Astrocyte of the cerebellum (primary cell): ENCODE results near the gene SPTBN1.

Experiments used
- DNase-seq: peaks from one replicate; pipeline ENCODE4 v3.0.0-alpha.2; 2011; ENCODE audit warnings: low read depth
- H3K4me3 ChIP-seq: 2 replicates; pipeline ENCODE4 v1.5.1; 2011; ENCODE audit warnings: mild to moderate bottlenecking, low read depth, low read length, moderate library complexity
- in situ Hi-C: cut with HindIII; loops from 2 replicates; pipeline ENCODE4 v1.10.0; 2017; ENCODE audit warnings: low sequenced_read_pairs
- TF ChIP-seq, protein P1 (sequence below): IDR thresholded peaks from 2 replicates; pipeline ENCODE4 v1.5.1; 2012; ENCODE audit warnings: low read length, low read depth, moderate library complexity, mild to moderate bottlenecking; ENCODE audit errors: missing control alignments

The SPTBN1 gene

GRCh38 chr2:54667726-54668650 is 211.9 kb downstream of the SPTBN1 start:
- in situ Hi-C loops: no loop called here
- H3K4me3 ChIP-seq: no peak overlapping the region
- TF ChIP-seq, protein P1, sequence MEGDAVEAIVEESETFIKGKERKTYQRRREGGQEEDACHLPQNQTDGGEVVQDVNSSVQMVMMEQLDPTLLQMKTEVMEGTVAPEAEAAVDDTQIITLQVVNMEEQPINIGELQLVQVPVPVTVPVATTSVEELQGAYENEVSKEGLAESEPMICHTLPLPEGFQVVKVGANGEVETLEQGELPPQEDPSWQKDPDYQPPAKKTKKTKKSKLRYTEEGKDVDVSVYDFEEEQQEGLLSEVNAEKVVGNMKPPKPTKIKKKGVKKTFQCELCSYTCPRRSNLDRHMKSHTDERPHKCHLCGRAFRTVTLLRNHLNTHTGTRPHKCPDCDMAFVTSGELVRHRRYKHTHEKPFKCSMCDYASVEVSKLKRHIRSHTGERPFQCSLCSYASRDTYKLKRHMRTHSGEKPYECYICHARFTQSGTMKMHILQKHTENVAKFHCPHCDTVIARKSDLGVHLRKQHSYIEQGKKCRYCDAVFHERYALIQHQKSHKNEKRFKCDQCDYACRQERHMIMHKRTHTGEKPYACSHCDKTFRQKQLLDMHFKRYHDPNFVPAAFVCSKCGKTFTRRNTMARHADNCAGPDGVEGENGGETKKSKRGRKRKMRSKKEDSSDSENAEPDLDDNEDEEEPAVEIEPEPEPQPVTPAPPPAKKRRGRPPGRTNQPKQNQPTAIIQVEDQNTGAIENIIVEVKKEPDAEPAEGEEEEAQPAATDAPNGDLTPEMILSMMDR: no peak
- DNase-seq: no peak

DNA sequence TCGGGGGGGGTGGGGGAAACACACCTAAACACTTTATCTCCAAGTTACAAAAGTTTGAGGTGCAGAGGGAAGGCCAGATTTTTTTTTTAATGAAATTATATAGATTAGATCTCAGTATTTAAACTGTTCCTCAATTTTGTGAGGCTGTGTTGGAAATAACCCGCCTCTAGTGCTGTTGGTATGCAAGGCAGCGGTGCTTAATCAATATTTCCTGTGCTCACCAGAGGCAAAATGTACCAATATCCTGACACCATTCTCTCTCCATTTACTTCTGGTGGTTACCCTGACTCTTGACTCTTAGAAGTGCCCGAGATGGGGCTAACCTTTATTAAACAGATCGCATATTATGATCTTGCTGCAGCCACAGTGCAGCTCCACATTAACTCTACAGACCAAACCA is 212.6 kb downstream of the SPTBN1 start:
- H3K4me3 ChIP-seq: no peak overlapping the region
- in situ Hi-C loops: no loop called here
- TF ChIP-seq, protein P1: no peak
- DNase-seq: no peak

DNA sequence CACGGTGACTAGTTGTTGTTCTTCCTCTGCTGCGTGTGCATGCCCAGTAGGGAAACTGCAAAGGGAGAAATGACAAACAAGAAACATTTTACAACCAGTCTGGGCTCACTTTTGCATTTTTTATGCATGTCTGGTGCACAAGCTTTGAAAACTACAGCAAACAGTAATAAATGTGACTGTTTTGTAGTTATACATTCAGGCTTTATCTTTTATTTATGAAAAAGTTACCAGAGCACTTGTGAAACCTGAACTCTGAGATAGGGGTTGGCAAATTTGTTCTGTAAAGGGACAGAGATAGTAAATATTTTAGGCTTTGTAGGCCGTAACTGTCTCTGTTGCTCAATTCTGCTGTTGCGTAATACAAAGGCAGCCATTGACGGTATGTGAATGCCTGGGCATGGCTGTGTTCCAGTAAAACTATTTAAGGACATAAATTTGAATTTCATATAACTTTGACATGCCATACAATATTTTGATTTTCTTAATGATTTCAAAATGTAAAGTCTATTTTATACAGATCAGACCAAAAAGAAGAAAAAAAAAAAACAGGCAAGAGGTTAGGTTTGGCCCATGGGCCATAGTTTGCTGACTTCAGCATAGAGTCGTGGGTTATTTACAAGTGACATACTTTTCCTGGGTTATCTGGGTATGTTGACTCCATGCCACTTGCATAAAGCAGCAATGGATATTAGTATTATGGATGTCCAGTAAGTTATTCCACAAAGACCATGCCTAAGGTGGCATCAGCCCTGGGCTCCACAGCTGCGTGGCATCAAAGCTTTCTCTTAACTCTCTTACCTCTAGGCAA is 213.8 kb downstream of the SPTBN1 start:
- in situ Hi-C loops: no loop called here

GRCh38 chr2:54670485-54671009 is 214.4 kb downstream of the SPTBN1 start:
- in situ Hi-C loops: no loop called here
- H3K4me3 ChIP-seq: no peak overlapping the region
- DNase-seq: no peak
- TF ChIP-seq, protein P1: no peak

More for the DNA sequence above, 213.8 kb downstream of the SPTBN1 start:
- TF ChIP-seq, protein P1: no peak
- no peak overlapping the region for H3K4me3 ChIP-seq
- DNase-seq: no peak

- no peak overlapping the region for H3K4me3 ChIP-seq
- TF ChIP-seq, protein P1: no peak
- in situ Hi-C loops: no loop called here
- DNase-seq: no peak
Measured at GRCh38 chr2:54671010-54671409, 214.9 kb downstream of the SPTBN1 start.

DNA sequence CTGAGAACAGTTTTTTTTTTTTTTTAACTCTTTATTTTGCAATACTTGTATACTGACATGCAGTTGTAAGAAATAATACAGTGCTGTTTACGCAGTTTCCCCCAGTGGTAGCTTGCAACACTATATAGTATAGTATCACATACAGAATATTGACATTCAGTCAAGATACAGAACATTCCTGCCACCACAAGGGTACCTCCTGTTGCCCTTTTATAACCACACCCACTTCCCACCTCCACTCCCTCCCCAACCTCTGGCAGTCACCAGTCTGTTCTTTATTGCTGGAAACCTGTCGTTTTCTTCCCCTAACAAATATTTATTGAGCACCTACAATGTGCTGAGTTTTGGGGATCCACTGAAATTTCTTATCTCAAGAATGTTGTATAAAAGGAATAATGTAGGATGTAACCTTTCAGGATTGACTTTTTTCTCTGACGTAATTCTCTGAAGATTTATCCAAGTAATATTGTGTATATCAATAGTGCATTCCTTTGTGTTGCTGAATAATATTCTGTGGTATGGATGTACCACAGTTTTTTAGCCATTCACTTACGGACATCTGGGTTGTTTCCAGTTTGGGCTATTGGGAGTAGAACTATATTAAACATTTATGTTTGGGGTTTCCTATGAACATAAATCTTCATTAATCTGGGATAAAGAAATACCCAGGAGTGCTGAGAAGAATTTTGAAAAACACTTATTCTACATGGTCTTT is 215.9 kb downstream of the SPTBN1 start:
- H3K4me3 ChIP-seq: no peak overlapping the region
- TF ChIP-seq, protein P1: no peak
- in situ Hi-C loops: no loop called here
- no peak for DNase-seq
